K562 (cell line): ENCODE results near the gene CNIH1. TPM values are rescaled to one million over a fixed set of nuclear protein-coding genes. Genes with fewer than 3 reads are reported as not detected.

Source experiments
- ATAC-seq: fragments of 200-7000 bp; cut with Tn5 transposase; 3 replicates; pipeline ENCODE4 v1.9.1; 2020; ENCODE audit warnings: moderate library complexity
- BruUV-seq: library from RNA; stranded (reverse); fragments of 400-500 nt; replicated peaks from 2 replicates; lab custom pipeline; 2021; lab: Mats Ljungman, UMichigan
- CTCF ChIA-PET: fragments of 300-600 bp; formaldehyde crosslinking; extraction: SDS; loops from one replicate; lab custom pipeline; 2021; ENCODE audit warnings: low intra/inter-chr PET ratio; lab: Yijun Ruan, JAX
- POLR2A ChIA-PET: fragments of 300-600, 350-650 bp; sonication (Branson Sonifier 250); formaldehyde crosslinking; extraction: SDS; loops from one replicate; lab custom pipeline; 2021; ENCODE audit warnings: antibody characterized with exemption, inconsistent platforms; lab: Yijun Ruan, JAX
- DNase-seq, 4 experiments: peaks; one replicate each; pipeline versions ENCODE4 v3.0.0 to v3.0.0-alpha.2; 2011 to 2018; ENCODE audit warnings: low spot score in 3 of 4, mixed read lengths in 3 of 4; ENCODE audit errors: extremely low read depth in 1 of 4
- FAIRE-seq: peaks from 2 replicates; lab custom pipeline; 2011; peaks lifted over from hg19 to GRCh38; lab: Jason Lieb, UNC
- H2AFZ ChIP-seq: 2 replicates; pipeline ENCODE4 v1.6.0; 2011; ENCODE audit warnings: low read depth, low read length, control low read depth, inconsistent platforms
- H3K27ac ChIP-seq: fragments of 200-600 bp; 3 replicates; pipeline ENCODE4 v1.8.0; 2011; ENCODE audit warnings: low read depth, mild to moderate bottlenecking, control low read depth, inconsistent platforms, low read length, moderate library complexity, mixed read lengths; ENCODE audit errors: extremely low read depth
- H3K27me3 ChIP-seq, 2 experiments: fragments of 300-600 bp in 1 of 2; 2 replicates in 1 of 2; 3 replicates in 1 of 2; pipeline versions ENCODE4 v1.6.0 to v1.8.0; 2011; ENCODE audit warnings: inconsistent platforms in 2 of 2, low read length in 2 of 2, mild to moderate bottlenecking in 1 of 2, mixed read lengths in 1 of 2, moderate library complexity in 1 of 2; ENCODE audit not compliant: control insufficient read depth in 2 of 2, insufficient read depth in 2 of 2
- H3K36me3 ChIP-seq: fragments of 300-600 bp; 3 replicates; pipeline ENCODE4 v1.8.0; 2011; ENCODE audit warnings: mild to moderate bottlenecking, low read length, inconsistent platforms; ENCODE audit not compliant: control insufficient read depth, insufficient read depth
- H3K4me1 ChIP-seq, 2 experiments: fragments of 200-600 bp in 1 of 2; replicated peaks in 1 of 2; 2 replicates in 1 of 2; 3 replicates in 1 of 2; pipeline versions ENCODE4 v1.5.1 to v1.8.0; 2011; ENCODE audit warnings: inconsistent platforms in 2 of 2, low read length in 2 of 2, mild to moderate bottlenecking in 1 of 2, mixed read lengths in 1 of 2, moderate library complexity in 1 of 2; ENCODE audit not compliant: control insufficient read depth in 2 of 2, insufficient read depth in 2 of 2
- H3K4me2 ChIP-seq: 2 replicates; pipeline ENCODE4 v1.6.1; 2011; ENCODE audit warnings: low read length, control low read depth, inconsistent platforms, mixed read lengths; ENCODE audit not compliant: insufficient read depth
- H3K4me3 ChIP-seq: fragments of 200-600 bp; sonication (generic), shearing (Covaris generic); 2 replicates; pipeline ENCODE4 v1.5.1; 2016; ENCODE audit warnings: control low read depth, inconsistent platforms
- H3K79me2 ChIP-seq: fragments of 200-600 bp; 3 replicates; pipeline ENCODE4 v1.8.0; 2011; ENCODE audit warnings: low read length, inconsistent platforms; ENCODE audit not compliant: control insufficient read depth, insufficient read depth
- H3K9ac ChIP-seq, 2 experiments: 2 replicates each; pipeline versions ENCODE4 v1.6.0 to v1.6.1; 2011; ENCODE audit warnings: low read depth in 2 of 2, low read length in 2 of 2, control low read depth in 1 of 2, inconsistent platforms in 1 of 2, mild to moderate bottlenecking in 1 of 2, mixed read lengths in 1 of 2; ENCODE audit not compliant: insufficient read depth in 1 of 2
- H3K9me1 ChIP-seq: one replicate; pipeline ENCODE4 v1.6.0; 2011; ENCODE audit warnings: inconsistent platforms, mild to moderate bottlenecking, low read length, moderate library complexity; ENCODE audit not compliant: control insufficient read depth, insufficient read depth
- H3K9me3 ChIP-seq: replicated peaks from 2 replicates; pipeline ENCODE4 v1.5.1; 2011; ENCODE audit warnings: low read depth, low read length, inconsistent platforms; ENCODE audit not compliant: control insufficient read depth, insufficient read depth
- H4K20me1 ChIP-seq: replicated peaks from 2 replicates; pipeline ENCODE4 v1.6.1; 2011; ENCODE audit warnings: low read length, inconsistent platforms, mixed read lengths; ENCODE audit not compliant: control insufficient read depth, insufficient read depth
- EGR1 ChIP-seq: fragments of 450-650 bp; conservative IDR thresholded peaks from 2 replicates; pipeline ENCODE4 v1.6.1; 2017; ENCODE audit warnings: mild to moderate bottlenecking
- GABPA ChIP-seq: fragments of 200-800 bp; sonication (Bioruptor generic); conservative IDR thresholded peaks from 2 replicates; pipeline ENCODE4 v1.6.1; 2016; ENCODE audit warnings: low read depth, missing genetic modification characterization, missing compliant biosample characterization
- HSF4 ChIP-seq: fragments of 250-450 bp; sonication (Bioruptor Pico); IDR thresholded peaks from 2 replicates; pipeline ENCODE4 v2.1.2; 2022; ENCODE audit warnings: mild to moderate bottlenecking, moderate library complexity, borderline replicate concordance
- ILF3 ChIP-seq: fragments of 450-650 bp; IDR thresholded peaks from 2 replicates; pipeline ENCODE4 v1.6.1; 2018; ENCODE audit warnings: antibody characterized with exemption, mild to moderate bottlenecking, moderate library complexity, borderline replicate concordance
- JUNB ChIP-seq: fragments of 450-650 bp; formaldehyde crosslinking; conservative IDR thresholded peaks from 2 replicates; pipeline ENCODE4 v1.4.0; 2020; ENCODE audit warnings: mild to moderate bottlenecking
- PHB ChIP-seq: fragments of 250-450 bp; sonication (Bioruptor Pico); IDR thresholded peaks from 2 replicates; pipeline ENCODE4 v1.5.0; 2021
- POLR2AphosphoS5 ChIP-seq: IDR thresholded peaks from 2 replicates; pipeline ENCODE4 v1.6.1; 2011; ENCODE audit warnings: mild to moderate bottlenecking, low read depth, low read length, moderate library complexity; ENCODE audit not compliant: control insufficient read depth, insufficient read depth
- RBM34 ChIP-seq: fragments of 200-400 bp; formaldehyde crosslinking; IDR thresholded peaks from 2 replicates; pipeline ENCODE4 v1.6.1; 2018; ENCODE audit warnings: low read length, borderline replicate concordance; ENCODE audit not compliant: insufficient read depth
- SRF ChIP-seq, 2 experiments: fragments of 250-450, 450-650 bp in 1 of 2; sonication (Bioruptor Pico) in 1 of 2; sonication (generic) in 1 of 2; formaldehyde crosslinking; IDR thresholded peaks; 2 replicates each; pipeline versions ENCODE4 v1.5.0 to v1.5.1; 2020 to 2022; ENCODE audit warnings: mild to moderate bottlenecking in 1 of 2, missing genetic modification reagents in 1 of 2
- TFAP4 ChIP-seq: sonication (generic); formaldehyde crosslinking; IDR thresholded peaks from 2 replicates; pipeline ENCODE4 v1.8.0; 2022; ENCODE audit warnings: missing genetic modification reagents, mild to moderate bottlenecking, moderate library complexity, borderline replicate concordance
- TSC22D4 ChIP-seq: fragments of 450-650 bp; IDR thresholded peaks from 2 replicates; pipeline ENCODE4 v1.6.1; 2016; ENCODE audit warnings: missing genetic modification characterization, missing biosample characterization, control low read depth
- ZBTB43 ChIP-seq: sonication (generic); formaldehyde crosslinking; IDR thresholded peaks from 2 replicates; pipeline ENCODE4 v1.8.0; 2023; ENCODE audit warnings: mild to moderate bottlenecking, missing genetic modification reagents
- ZNF23 ChIP-seq: fragments of 250-450 bp; sonication (Bioruptor Pico); IDR thresholded peaks from 2 replicates; pipeline ENCODE4 v1.4.0; 2020; ENCODE audit warnings: mild to moderate bottlenecking
- ZNF780A ChIP-seq: fragments of 250-450 bp; sonication (Bioruptor Pico); IDR thresholded peaks from 2 replicates; pipeline ENCODE4 v1.5.0; 2021; ENCODE audit warnings: mild to moderate bottlenecking
- WGBS: fragments of 100-300 bp; shearing (Covaris generic); methylation state at CpG from one replicate; pipeline ENCODE4 v1.1.6; 2016; ENCODE audit warnings: low coverage, mixed read lengths; ENCODE audit not compliant: insufficient coverage; ENCODE audit errors: missing lambda C conversion rate; 5-methylcytosine and 5-hydroxymethylcytosine counted together
- in situ Hi-C: fragments of 300-500 bp; cut with MboI; formaldehyde crosslinking; loops from 4 replicates; pipeline ENCODE4 v1.15.0; 2018; ENCODE audit warnings: inconsistent platforms, mixed read lengths
- intact Hi-C: fragments of 100-400 bp; cut with micrococcal nuclease; formaldehyde crosslinking; loops from 2 replicates; pipeline ENCODE4 v1.14.2; 2022
- polyA plus RNA-seq, 8 experiments: library from polyadenylated mRNA; depleted of rRNA in 4 of 8; stranded (reverse) in 5 of 8; unstranded in 3 of 8; fragments of >200 nt; fragmentation: Nextera tagmentation in 2 of 8; fragmentation: Illumina TruSeq in 1 of 8; extraction: Ambion mirVana in 2 of 8; extraction: Trizol in 1 of 8; gene quantifications; 2 replicates each; pipeline versions ENCODE4 v1.2.1 to v1.2.3, GENCODE V29; 2011 to 2014; ENCODE audit warnings: inconsistent platforms in 1 of 8, missing spikeins in 1 of 8
- total RNA-seq, 7 experiments: library from RNA; depleted of rRNA in 6 of 7; stranded (reverse); fragments of >200 nt in 6 of 7; fragmentation: Illumina TruSeq in 2 of 7; extraction: Trizol in 2 of 7; gene quantifications; 2 replicates each; pipeline versions ENCODE4 v1.2.1 to v1.2.3, GENCODE V29; 2011 to 2021; ENCODE audit warnings: low replicate concordance in 1 of 7

Gene CNIH1
- total and polyA plus RNA-seq, 9 of the 15 experiments (the other 6 are each of a cell fraction or from before 2014, with no cell fraction given), result 13.9 to 283 (median 77.3) TPM

- Histone ChIP-seq H2AFZ (no peak overlapping the region), H3K79me2 (no peaks in the 10 kb centered on the region), H3K9ac (no peak overlapping the region), H3K4me2 (no peak overlapping the region), H3K4me3 (no peak overlapping the region), H3K36me3 (no peaks in the 10 kb centered on the region), H4K20me1 (no peaks in the 10 kb centered on the region), H3K9me3 (no peaks in the 10 kb centered on the region), H3K9me1 (no peaks in the 10 kb centered on the region), H3K27ac (no peak overlapping the region), H3K27me3 (peaks cover 22 to 24% of the 10 kb centered on the region in 2 experiments), H3K4me1 (no peaks in the 10 kb centered on the region; a peak in 1 of 5 replicates)
- POLR2A ChIA-PET, result interaction anchor here (2.2 kb wide), 1 partner anchor 10 kb away, joined by 9 read pairs; the partner anchor contains the start of gene CDKN3
- ATAC-seq, result no peak
- intact Hi-C loops (no loop called here), in situ Hi-C loops (no loop called here)
- no peak for FAIRE-seq
- TF ChIP-seq POLR2AphosphoS5 (no peak), RBM34 (no peak), PHB (CRISPR knock-in tag) (no peak), EGR1 (no peak), TFAP4 (CRISPR knock-in tag) (no peak)
- no peak for DNase-seq
- no TSS peak for BruUV-seq
- CTCF ChIA-PET, result no interaction called here
- WGBS, result 24% methylated on average over 5 of the region's 5 CpGs
Measured at GRCh38 chr14:54387328-54387727, 53.8 kb downstream of the CNIH1 start.

GRCh38 chr14:54385556-54385955, 55.6 kb downstream of the CNIH1 start:
- FAIRE-seq (no peak), ATAC-seq (no peak)
- TF ChIP-seq ZNF23 (CRISPR knock-in tag) (no peak), TSC22D4 (tag) (no peak), JUNB (CRISPR knock-in tag) (no peak), GABPA (tag) (no peak), ILF3 (no peak), ZBTB43 (no peak), HSF4 (CRISPR knock-in tag) (no peak), ZNF780A (CRISPR knock-in tag) (no peak), SRF (CRISPR knock-in tag; IDR thresholded peaks at IDR 0.05) (no peak)

More at GRCh38 chr14:54385556-54385955, 55.6 kb downstream of the CNIH1 start:
- no TSS peak for BruUV-seq
- Histone ChIP-seq H3K9ac (no peak overlapping the region), H3K27ac (no peak overlapping the region), H2AFZ (no peak overlapping the region), H3K4me2 (no peak overlapping the region), H3K36me3 (no peaks in the 10 kb centered on the region), H3K4me3 (no peak overlapping the region), H3K27me3 (peaks cover 16 to 22% of the 10 kb centered on the region in 2 experiments), H4K20me1 (no peaks in the 10 kb centered on the region), H3K9me3 (no peaks in the 10 kb centered on the region), H3K79me2 (no peaks in the 10 kb centered on the region), H3K4me1 (no peaks in the 10 kb centered on the region; a peak in 1 of 5 replicates), H3K9me1 (no peaks in the 10 kb centered on the region)
- WGBS, result 6% methylated on average over 4 of the region's 4 CpGs
- ChIA-PET CTCF (no interaction called here), POLR2A (no interaction called here)
- intact Hi-C loops, result no loop called here
- in situ Hi-C loops, result no loop called here
- no peak for DNase-seq
